Esophagus muscularis mucosa (tissue), 4 donors: ENCODE data around the gene IL21R.

Experiments used
- EP300 ChIP-seq: sonication (generic); formaldehyde crosslinking; IDR thresholded peaks from one replicate; pipeline ENCODE4 v1.6.1; 2017; ENCODE audit warnings: antibody characterized with exemption
- POLR2A ChIP-seq: fragments of 450-650 bp; IDR thresholded peaks from one replicate; pipeline ENCODE4 v1.6.1; 2017; ENCODE audit warnings: antibody characterized with exemption, moderate library complexity, mild to moderate bottlenecking, low read depth
- TF ChIP-seq, protein P1 (sequence below), 3 experiments: fragments of 200-600 bp in 2 of 3; fragments of 450-650 bp in 1 of 3; sonication (generic) in 2 of 3; IDR thresholded peaks; one replicate each; pipeline ENCODE4 v1.5.1; 2017 to 2019; ENCODE audit warnings: antibody characterized with exemption in 3 of 3, mild to moderate bottlenecking in 2 of 3, moderate library complexity in 1 of 3

DNA sequence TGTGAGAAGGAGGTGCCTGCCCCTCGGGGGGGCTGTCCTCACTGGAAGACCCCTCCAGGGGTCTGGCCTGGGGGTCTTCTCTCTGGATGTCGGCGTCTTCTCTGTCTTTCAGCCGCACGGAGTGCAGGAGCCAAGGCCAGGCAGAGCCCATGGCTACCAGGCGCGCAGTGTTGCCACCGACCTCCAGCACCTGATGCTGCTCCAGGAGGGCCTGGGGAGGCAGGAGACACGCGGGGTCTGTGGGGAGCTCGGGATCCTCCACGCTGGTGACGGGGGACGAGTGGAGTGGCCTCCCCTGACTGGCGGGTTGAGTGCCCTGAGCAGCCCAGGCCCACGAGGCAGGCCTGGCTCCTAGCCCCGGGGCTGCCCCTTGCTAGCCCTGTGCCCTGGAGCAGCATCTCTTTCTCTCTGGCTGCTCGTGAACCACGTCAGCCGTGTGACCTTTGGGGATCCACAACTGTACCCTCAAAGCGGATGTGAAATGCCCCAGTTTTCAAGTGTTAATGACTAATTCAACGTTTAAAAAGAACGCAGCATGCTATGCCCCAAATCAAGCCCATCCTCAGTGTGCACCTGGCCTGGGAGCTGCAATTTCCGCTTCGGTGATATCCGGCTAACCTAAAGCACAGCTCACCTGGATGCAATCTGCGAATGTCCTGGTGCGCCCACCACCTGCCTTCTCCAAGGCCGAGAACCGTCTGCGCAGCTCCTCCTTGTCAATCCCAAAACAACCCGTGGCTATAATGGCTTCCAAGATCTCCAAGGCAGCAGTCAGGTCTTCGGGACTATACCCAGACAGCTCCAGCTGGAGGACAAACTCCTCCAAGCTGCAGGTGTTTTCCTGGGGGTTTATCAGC lies 62.9 kb downstream of the IL21R start:
- no peak for TF ChIP-seq POLR2A
- TF ChIP-seq, protein P1, sequence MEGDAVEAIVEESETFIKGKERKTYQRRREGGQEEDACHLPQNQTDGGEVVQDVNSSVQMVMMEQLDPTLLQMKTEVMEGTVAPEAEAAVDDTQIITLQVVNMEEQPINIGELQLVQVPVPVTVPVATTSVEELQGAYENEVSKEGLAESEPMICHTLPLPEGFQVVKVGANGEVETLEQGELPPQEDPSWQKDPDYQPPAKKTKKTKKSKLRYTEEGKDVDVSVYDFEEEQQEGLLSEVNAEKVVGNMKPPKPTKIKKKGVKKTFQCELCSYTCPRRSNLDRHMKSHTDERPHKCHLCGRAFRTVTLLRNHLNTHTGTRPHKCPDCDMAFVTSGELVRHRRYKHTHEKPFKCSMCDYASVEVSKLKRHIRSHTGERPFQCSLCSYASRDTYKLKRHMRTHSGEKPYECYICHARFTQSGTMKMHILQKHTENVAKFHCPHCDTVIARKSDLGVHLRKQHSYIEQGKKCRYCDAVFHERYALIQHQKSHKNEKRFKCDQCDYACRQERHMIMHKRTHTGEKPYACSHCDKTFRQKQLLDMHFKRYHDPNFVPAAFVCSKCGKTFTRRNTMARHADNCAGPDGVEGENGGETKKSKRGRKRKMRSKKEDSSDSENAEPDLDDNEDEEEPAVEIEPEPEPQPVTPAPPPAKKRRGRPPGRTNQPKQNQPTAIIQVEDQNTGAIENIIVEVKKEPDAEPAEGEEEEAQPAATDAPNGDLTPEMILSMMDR (IDR thresholded peaks at IDR 0.05) = no peak
- no peak for TF ChIP-seq EP300
